HUES64 (cell line): ENCODE data around the gene FBXW11.

Source experiments
- H3K27ac ChIP-seq: 2 replicates; pipeline ENCODE4 v1.7.0; 2013; ENCODE audit warnings: low read depth, low read length, inconsistent platforms
- H3K27me3 ChIP-seq: 2 replicates; pipeline ENCODE4 v1.6.1; 2013; ENCODE audit warnings: mild to moderate bottlenecking, low read length; ENCODE audit not compliant: insufficient read depth
- H3K36me3 ChIP-seq: 2 replicates; pipeline ENCODE4 v1.6.1; 2013; ENCODE audit warnings: mild to moderate bottlenecking, low read length; ENCODE audit not compliant: insufficient read depth
- H3K4me1 ChIP-seq: 2 replicates; pipeline ENCODE4 v1.6.1; 2013; ENCODE audit warnings: mild to moderate bottlenecking, low read length, moderate library complexity; ENCODE audit not compliant: insufficient read depth
- H3K4me3 ChIP-seq: 2 replicates; pipeline ENCODE4 v1.5.1; 2013; ENCODE audit warnings: mild to moderate bottlenecking, low read length, moderate library complexity
- H3K9ac ChIP-seq: 2 replicates; pipeline ENCODE4 v1.6.1; 2013; ENCODE audit warnings: mild to moderate bottlenecking, low read depth, low read length
- H3K9me3 ChIP-seq: 2 replicates; pipeline ENCODE4 v1.6.1; 2013; ENCODE audit warnings: low read depth, low read length; ENCODE audit not compliant: insufficient read depth
- WGBS: fragments of 150-250, 120-280 bp; methylation state at CpG from one replicate; pipeline ENCODE4 v1.1.7; 2013; ENCODE audit warnings: missing lambda C conversion rate; 5-methylcytosine and 5-hydroxymethylcytosine counted together

The FBXW11 gene

DNA sequence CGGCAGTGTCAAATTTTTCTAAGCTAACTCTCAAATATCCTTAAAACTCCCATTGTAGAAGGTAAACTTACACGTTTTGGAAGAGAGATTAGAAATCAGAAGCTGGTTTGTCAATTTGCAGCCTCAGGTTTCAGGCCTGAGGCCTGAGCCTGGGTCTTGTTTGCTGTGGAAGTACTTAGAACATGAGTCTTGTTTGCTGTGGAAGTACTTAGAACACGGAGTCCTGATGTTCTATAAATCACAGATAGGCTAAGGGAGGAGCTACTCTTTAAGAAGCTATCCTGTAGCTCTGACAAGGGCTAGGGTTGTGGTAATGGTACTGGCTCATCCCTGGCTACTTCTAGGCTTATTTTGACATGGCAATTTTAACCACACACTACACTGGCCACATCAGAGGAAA, 97.8 kb downstream of the FBXW11 start:
- Histone ChIP-seq H3K9me3 (no peaks in the 10 kb centered on the region), H3K27me3 (no peaks in the 10 kb centered on the region), H3K36me3 (peaks cover 25% of the 10 kb centered on the region), H3K4me1 (peaks cover 31% of the 10 kb centered on the region), H3K4me3 (no peak overlapping the region), H3K27ac (no peak overlapping the region), H3K9ac (no peak overlapping the region)
- WGBS = 95% methylated on average over 3 of the region's 3 CpGs

DNA sequence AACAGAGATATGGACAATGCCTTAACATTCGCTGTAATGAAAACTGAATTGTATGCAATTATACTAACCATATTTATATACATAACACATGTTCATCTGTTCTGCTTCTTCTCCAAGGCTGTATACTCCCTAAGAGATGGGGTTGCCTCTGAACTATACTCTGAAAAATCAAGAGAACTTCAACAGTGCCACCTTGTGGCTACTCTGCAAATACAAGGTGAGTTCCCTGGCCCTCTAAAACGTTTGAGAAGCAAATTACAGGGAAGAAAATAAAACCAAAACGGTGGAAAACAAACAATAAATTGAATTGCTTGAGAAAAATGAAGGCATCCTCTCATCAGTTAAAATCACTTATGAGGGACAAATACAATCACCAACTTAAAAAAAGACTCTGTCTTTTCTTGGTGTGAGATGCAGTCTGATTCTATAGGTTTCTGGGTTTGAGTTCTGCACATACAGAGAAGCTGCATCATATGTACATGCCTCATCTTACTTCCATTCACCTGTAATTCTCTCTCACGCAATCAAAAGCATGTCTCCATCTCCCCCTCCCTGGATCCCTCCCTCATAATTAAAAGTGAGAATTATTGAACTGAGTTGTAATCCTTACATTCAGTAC, 98.6 kb downstream of the FBXW11 start:
- Histone ChIP-seq H3K4me3 (no peak overlapping the region), H3K27me3 (no peaks in the 10 kb centered on the region)
- WGBS = 28% methylated on average over 4 of the region's 4 CpGs

DNA sequence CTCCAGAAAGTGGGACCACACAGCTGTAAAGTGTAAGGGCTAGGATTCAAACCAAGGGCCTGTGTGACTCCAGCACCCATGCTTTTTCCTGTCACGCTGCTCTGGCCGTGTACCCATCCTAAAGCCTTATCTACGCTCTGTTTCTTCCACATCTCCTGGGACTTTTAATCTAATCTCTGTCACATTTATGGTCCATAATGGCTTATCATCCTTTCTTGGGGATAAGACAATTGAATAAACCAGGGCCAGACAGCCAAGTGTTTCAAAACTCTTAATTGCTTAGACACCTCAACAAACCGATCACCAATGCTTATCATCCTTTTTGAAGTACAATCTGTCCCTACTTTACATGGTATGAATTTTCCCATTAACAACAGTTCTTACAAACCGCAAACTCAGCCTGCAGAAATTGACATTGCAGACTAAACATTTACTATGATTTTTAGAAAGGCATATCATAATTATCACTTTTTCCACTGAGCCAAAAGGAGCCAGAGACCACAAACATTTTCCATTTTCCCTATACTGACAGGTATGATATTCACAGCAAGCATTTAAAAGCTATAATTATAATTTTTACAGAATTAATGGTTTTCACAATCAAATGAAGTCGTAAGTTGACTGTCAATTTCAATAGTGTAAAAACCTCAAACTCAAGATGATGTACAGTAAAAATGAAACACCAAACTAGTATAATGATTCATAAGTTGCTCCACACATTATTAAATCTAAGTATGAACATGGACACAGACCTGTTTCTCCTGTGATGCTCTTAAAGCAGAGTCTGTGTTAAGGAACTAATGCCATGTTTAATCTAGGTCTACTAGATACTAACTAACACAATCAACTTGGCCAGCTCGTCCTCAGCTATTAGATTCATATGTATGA, 99.5 kb downstream of the FBXW11 start:
- 88% methylated on average over 6 of the region's 7 CpGs for WGBS
- H3K4me3 ChIP-seq = no peak overlapping the region
- no peak overlapping the region for H3K9ac ChIP-seq
- peaks cover 25% of the 10 kb centered on the region for H3K36me3 ChIP-seq
- H3K27me3 ChIP-seq = no peaks in the 10 kb centered on the region
- H3K9me3 ChIP-seq = no peaks in the 10 kb centered on the region
- H3K4me1 ChIP-seq = peaks cover 18% of the 10 kb centered on the region; the same call in 1 of the 2 replicates
- no peak overlapping the region for H3K27ac ChIP-seq

More for the DNA sequence above, 98.6 kb downstream of the FBXW11 start:
- H3K9me3 ChIP-seq = no peaks in the 10 kb centered on the region
- no peak overlapping the region for H3K9ac ChIP-seq
- no peak overlapping the region for H3K27ac ChIP-seq
- H3K4me1 ChIP-seq = peaks cover 23% of the 10 kb centered on the region; the same call in 1 of the 2 replicates
- peaks cover 25% of the 10 kb centered on the region for H3K36me3 ChIP-seq

DNA sequence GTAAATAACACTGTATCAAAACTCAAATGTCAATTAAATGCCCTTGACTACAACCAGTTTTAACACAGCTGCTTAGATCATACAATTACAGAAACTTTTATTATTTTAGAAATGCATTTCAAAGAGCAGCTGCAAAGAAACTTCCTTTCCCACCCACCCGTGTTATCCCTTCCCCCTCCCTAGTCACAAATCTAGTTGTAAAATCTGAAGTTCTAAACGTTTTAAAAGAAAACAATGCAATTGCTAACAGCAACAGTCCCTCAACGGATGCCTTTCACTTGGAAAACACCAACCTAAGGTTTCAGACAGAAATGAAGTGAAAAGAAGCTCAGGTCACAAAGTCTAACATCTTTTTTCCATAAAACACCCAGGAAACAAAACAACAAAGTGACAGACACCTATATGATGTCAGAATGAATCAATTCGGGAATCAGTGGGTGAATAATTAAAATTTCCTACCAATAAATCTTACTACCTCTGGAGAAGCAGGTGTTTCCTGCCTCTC, 100.3 kb downstream of the FBXW11 start:
- Histone ChIP-seq H3K27me3 (no peaks in the 10 kb centered on the region), H3K4me1 (peaks cover 11% of the 10 kb centered on the region; the same call in 1 of the 2 replicates), H3K4me3 (no peak overlapping the region), H3K36me3 (peaks cover 25% of the 10 kb centered on the region), H3K9me3 (no peaks in the 10 kb centered on the region), H3K27ac (no peak overlapping the region), H3K9ac (no peak overlapping the region)
- 50% methylated on average over 4 of the region's 4 CpGs for WGBS

DNA sequence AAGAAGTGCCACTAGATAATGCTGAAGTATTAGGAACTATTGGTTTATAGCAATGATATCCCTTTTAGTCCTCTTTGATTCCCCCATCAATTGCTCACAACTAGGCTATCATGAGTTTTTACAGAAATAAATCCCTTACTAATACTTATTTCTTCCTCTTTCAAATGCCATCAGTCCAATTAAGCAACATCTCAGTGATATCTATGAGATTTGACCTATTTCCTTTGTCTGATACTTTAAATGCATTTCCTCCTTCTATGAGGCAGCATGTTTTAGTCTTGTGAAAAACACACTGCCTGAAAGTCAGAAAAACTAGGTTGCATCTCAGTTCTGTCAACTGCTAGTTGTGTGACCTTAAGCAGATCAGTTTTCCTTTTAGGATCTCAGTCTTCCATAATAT, 101.6 kb downstream of the FBXW11 start:
- H3K36me3 ChIP-seq = peaks cover 17% of the 10 kb centered on the region

DNA sequence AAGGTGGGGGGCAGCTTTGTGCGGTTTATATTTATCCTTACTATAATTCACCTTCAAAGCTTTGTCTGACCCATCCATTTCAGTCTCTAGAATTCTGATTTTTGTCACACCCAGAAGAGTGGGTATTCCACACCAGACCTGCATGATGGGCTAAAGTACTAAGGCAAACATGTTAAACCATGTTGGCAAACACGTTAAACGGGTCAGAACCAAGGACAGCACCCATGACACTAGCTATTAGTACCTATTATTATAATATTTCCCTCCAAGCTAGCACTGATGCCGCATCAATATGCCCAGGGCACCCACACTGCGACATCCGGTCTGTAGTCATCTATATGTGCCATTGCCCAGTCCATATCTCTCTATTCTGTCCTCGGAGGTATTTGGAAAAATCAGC, 104.7 kb downstream of the FBXW11 start:
- no peak overlapping the region for H3K27ac ChIP-seq
- peaks cover 23% of the 10 kb centered on the region for H3K36me3 ChIP-seq
- H3K9ac ChIP-seq = no peak overlapping the region
- WGBS = 94% methylated on average over 7 of the region's 7 CpGs
- H3K27me3 ChIP-seq = no peaks in the 10 kb centered on the region
- H3K9me3 ChIP-seq = no peaks in the 10 kb centered on the region
- no peak overlapping the region for H3K4me3 ChIP-seq
- H3K4me1 ChIP-seq = peaks cover 11% of the 10 kb centered on the region; the same call in 1 of the 2 replicates

More for the DNA sequence above, 101.6 kb downstream of the FBXW11 start:
- Histone ChIP-seq H3K27ac (no peak overlapping the region), H3K9ac (no peak overlapping the region), H3K4me3 (no peak overlapping the region), H3K27me3 (no peaks in the 10 kb centered on the region), H3K4me1 (peaks cover 11% of the 10 kb centered on the region; the same call in 1 of the 2 replicates), H3K9me3 (no peaks in the 10 kb centered on the region)

DNA sequence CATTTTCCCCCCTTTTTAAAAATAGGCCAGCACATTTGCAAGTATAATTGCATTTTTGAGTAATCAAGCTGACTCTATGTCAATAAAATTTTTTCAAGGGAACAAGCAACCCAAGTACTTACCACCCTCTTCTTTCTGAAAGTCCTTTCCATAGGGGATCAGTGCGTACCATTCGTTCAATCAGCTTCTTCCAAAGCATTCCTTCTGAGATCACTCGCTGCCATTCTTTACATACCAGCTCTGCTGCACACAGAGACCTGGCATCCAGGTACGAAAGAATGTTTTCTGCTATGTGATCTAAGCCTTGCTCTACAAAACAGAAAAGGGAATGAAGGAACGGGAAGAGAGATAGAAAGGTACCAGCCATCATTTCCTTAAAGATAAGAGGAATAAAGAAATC, 106.6 kb downstream of the FBXW11 start:
- Histone ChIP-seq H3K9me3 (no peaks in the 10 kb centered on the region), H3K9ac (no peak overlapping the region), H3K4me1 (no peaks in the 10 kb centered on the region), H3K36me3 (peaks cover 41% of the 10 kb centered on the region), H3K4me3 (no peak overlapping the region), H3K27ac (no peak overlapping the region), H3K27me3 (no peaks in the 10 kb centered on the region)
- WGBS = 86% methylated on average over 5 of the region's 5 CpGs

DNA sequence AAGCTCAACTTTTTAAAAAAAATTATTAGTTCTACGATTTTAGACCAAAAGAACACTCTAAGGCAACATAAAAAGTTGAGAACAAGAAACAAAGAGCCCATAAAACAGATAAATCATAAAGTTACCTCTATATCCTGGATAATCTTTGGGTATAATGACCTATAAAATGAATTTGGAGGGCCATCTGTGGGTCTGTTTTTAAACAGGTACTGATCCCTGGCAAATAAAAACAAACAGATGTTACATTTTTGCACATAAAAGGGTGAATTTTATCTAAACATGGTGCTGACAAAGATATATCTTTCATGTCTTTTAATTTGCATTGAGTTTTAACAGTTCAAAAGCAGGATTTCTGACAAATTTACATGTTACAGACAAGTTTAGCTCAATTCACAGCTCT, 107.6 kb downstream of the FBXW11 start:
- Histone ChIP-seq H3K4me3 (no peak overlapping the region), H3K36me3 (peaks cover 45% of the 10 kb centered on the region), H3K27ac (no peak overlapping the region; the same call in 1 of the 2 replicates), H3K4me1 (no peaks in the 10 kb centered on the region), H3K9ac (no peak overlapping the region), H3K27me3 (no peaks in the 10 kb centered on the region), H3K9me3 (no peaks in the 10 kb centered on the region)
- WGBS = 80% methylated on average over 1 of the region's 1 CpG

DNA sequence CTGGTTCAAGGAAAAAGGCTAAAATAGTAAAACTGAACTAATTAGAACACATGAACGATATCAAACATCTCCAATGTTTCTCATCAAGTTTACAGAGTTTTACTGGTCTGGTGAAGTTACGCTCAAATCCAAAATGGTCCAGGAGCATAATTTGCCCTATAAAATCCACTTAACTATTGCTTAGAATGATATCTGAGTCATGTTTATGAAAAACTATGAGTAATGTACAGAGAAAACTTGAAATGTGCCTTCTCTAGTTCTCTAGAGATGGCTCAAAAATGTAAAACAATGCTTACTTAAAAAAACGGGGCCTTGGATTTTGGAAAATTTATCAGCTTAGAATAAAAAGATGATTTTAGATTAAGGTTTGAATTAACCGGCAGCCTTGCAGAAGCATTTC, 108.1 kb downstream of the FBXW11 start:
- Histone ChIP-seq H3K27me3 (no peaks in the 10 kb centered on the region), H3K4me3 (no peak overlapping the region), H3K27ac (no peak overlapping the region), H3K9me3 (no peaks in the 10 kb centered on the region), H3K9ac (no peak overlapping the region), H3K4me1 (no peaks in the 10 kb centered on the region), H3K36me3 (peaks cover 50% of the 10 kb centered on the region)
- 96% methylated on average over 4 of the region's 4 CpGs for WGBS

DNA sequence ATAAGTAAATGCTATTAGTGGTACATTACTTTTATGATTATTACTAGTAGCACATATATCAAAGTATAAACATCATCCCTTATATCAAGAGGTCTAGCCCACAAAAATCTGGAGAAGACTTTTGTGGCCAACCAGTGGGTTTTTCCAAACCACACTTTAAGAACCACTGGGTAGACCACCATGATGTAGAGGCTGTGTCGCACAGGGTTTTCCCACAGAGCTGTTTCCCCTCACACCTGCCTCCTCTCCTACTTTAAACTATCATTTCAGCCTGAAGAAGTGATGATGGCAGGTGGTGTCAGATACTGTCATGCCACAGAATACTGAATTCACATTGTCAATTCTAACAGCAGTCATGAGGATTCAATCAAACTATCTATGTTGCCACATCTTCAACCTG, 109.2 kb downstream of the FBXW11 start:
- no peaks in the 10 kb centered on the region for H3K9me3 ChIP-seq
- 100% methylated on average over 1 of the region's 1 CpG for WGBS
- H3K27ac ChIP-seq = no peak overlapping the region

DNA sequence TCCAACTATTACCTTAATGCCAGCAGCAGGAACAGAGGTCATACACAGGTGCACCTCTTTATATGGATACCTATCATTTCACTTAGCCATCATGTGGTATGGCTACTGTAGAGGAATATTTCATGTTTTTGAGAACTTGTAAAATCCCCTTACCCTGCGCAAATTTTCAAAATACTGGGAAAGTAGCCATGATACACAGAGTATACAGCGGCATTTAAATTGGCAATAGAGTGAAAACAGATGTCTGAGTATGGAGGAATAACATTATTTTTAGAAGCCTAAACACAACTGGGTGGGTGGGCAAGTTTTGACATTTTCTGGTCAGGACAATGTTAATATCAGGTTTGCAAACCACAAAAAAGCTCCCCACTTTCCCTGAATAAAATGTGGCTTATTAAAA, 111.4 kb downstream of the FBXW11 start:
- no peak overlapping the region for H3K4me3 ChIP-seq
- H3K9ac ChIP-seq = no peak overlapping the region
- no peaks in the 10 kb centered on the region for H3K9me3 ChIP-seq
- peaks cover 76% of the 10 kb centered on the region for H3K36me3 ChIP-seq
- no peak overlapping the region for H3K27ac ChIP-seq
- H3K27me3 ChIP-seq = no peaks in the 10 kb centered on the region
- 97% methylated on average over 2 of the region's 2 CpGs for WGBS
- no peaks in the 10 kb centered on the region for H3K4me1 ChIP-seq

More for the DNA sequence above, 109.2 kb downstream of the FBXW11 start:
- H3K36me3 ChIP-seq = peaks cover 56% of the 10 kb centered on the region
- no peaks in the 10 kb centered on the region for H3K4me1 ChIP-seq
- H3K9ac ChIP-seq = no peak overlapping the region
- H3K27me3 ChIP-seq = no peaks in the 10 kb centered on the region
- H3K4me3 ChIP-seq = no peak overlapping the region
